ENCODE data around the gene HS3ST1.

The HS3ST1 gene

GRCh38 chr4:11468901-11469300 lies 40.2 kb upstream of the HS3ST1 start:
- TF ChIP-seq ZFP30 (CRISPR knock-in tag; IDR thresholded peaks at IDR 0.05): no peak
- no peak for TF ChIP-seq ZNF8 (CRISPR knock-in tag; IDR thresholded peaks at IDR 0.05)
- no peak for TF ChIP-seq ZFP3 (CRISPR knock-in tag; IDR thresholded peaks at IDR 0.05)
- no peak for TF ChIP-seq ARNTL (CRISPR knock-in tag; IDR thresholded peaks at IDR 0.05; ENCODE audit: borderline replicate concordance, low read depth)
- TF ChIP-seq GLIS3 (CRISPR knock-in tag; IDR thresholded peaks at IDR 0.05): no peak
- no peak for TF ChIP-seq CREB5 (CRISPR knock-in tag; IDR thresholded peaks at IDR 0.05; ENCODE audit: low read depth)
- TF ChIP-seq ESRRG (CRISPR knock-in tag; IDR thresholded peaks at IDR 0.05): no peak
- TF ChIP-seq OSR1 (CRISPR knock-in tag; IDR thresholded peaks at IDR 0.05): no peak
- TF ChIP-seq POU6F1 (CRISPR knock-in tag; IDR thresholded peaks at IDR 0.05; ENCODE audit: borderline replicate concordance, low read depth): no peak
- no peak for TF ChIP-seq ZC3H10 (CRISPR knock-in tag; IDR thresholded peaks at IDR 0.05)
- no peak for TF ChIP-seq TCF4 (CRISPR knock-in tag; IDR thresholded peaks at IDR 0.05; ENCODE audit: borderline replicate concordance)
- no peak for TF ChIP-seq BACH2 (CRISPR knock-in tag; IDR thresholded peaks at IDR 0.05; ENCODE audit: borderline replicate concordance)
- no peak for TF ChIP-seq CSDC2 (CRISPR knock-in tag; IDR thresholded peaks at IDR 0.05)
- TF ChIP-seq TSHZ2 (CRISPR knock-in tag; IDR thresholded peaks at IDR 0.05): no peak
- TF ChIP-seq ZNF70 (CRISPR knock-in tag; IDR thresholded peaks at IDR 0.05): no peak
- TF ChIP-seq ZNF565 (CRISPR knock-in tag; conservative IDR thresholded peaks at IDR 0.05; ENCODE audit: low read depth): no peak
- TF ChIP-seq PPARA (CRISPR knock-in tag; IDR thresholded peaks at IDR 0.05; ENCODE audit: borderline replicate concordance): no peak
- no peak for TF ChIP-seq SNAI2 (CRISPR knock-in tag; IDR thresholded peaks at IDR 0.05)
- TF ChIP-seq RARB (CRISPR knock-in tag; IDR thresholded peaks at IDR 0.05): no peak
- no peak for TF ChIP-seq TOX (CRISPR knock-in tag; IDR thresholded peaks at IDR 0.05; ENCODE audit: borderline replicate concordance)
- ATAC-seq: no peak

GRCh38 chr4:11467931-11468330 lies 39.2 kb upstream of the HS3ST1 start:
- ATAC-seq: no peak
- TF ChIP-seq GLIS3 (CRISPR knock-in tag; IDR thresholded peaks at IDR 0.05): no peak
- TF ChIP-seq SNAI2 (CRISPR knock-in tag; IDR thresholded peaks at IDR 0.05): no peak
- no peak for TF ChIP-seq ZNF565 (CRISPR knock-in tag; conservative IDR thresholded peaks at IDR 0.05; ENCODE audit: low read depth)
- TF ChIP-seq ZFP3 (CRISPR knock-in tag; IDR thresholded peaks at IDR 0.05): no peak
- TF ChIP-seq TSHZ2 (CRISPR knock-in tag; IDR thresholded peaks at IDR 0.05): no peak
- TF ChIP-seq ARNTL (CRISPR knock-in tag; IDR thresholded peaks at IDR 0.05; ENCODE audit: borderline replicate concordance, low read depth): no peak
- no peak for TF ChIP-seq CSRNP3 (CRISPR knock-in tag; IDR thresholded peaks at IDR 0.05)
- no peak for TF ChIP-seq TCF4 (CRISPR knock-in tag; IDR thresholded peaks at IDR 0.05; ENCODE audit: borderline replicate concordance)
- no peak for TF ChIP-seq CSDC2 (CRISPR knock-in tag; IDR thresholded peaks at IDR 0.05)
- no peak for TF ChIP-seq POU6F1 (CRISPR knock-in tag; IDR thresholded peaks at IDR 0.05; ENCODE audit: borderline replicate concordance, low read depth)
- no peak for TF ChIP-seq BACH2 (CRISPR knock-in tag; IDR thresholded peaks at IDR 0.05; ENCODE audit: borderline replicate concordance)
- TF ChIP-seq ISL1 (CRISPR knock-in tag; IDR thresholded peaks at IDR 0.05): no peak
- no peak for TF ChIP-seq ESRRG (CRISPR knock-in tag; IDR thresholded peaks at IDR 0.05)
- TF ChIP-seq ZFP30 (CRISPR knock-in tag; IDR thresholded peaks at IDR 0.05): no peak
- TF ChIP-seq CREB5 (CRISPR knock-in tag; IDR thresholded peaks at IDR 0.05; ENCODE audit: low read depth): no peak
- TF ChIP-seq TOX (CRISPR knock-in tag; IDR thresholded peaks at IDR 0.05; ENCODE audit: borderline replicate concordance): no peak
- no peak for TF ChIP-seq ZNF70 (CRISPR knock-in tag; IDR thresholded peaks at IDR 0.05)
- no peak for TF ChIP-seq PATZ1 (CRISPR knock-in tag; IDR thresholded peaks at IDR 0.05; ENCODE audit: borderline replicate concordance)

All from SK-N-SH treated with all-trans-retinoic acid at 6 μM for 48 hours (cell line).